Neuronal stem cell (in vitro differentiated cells): ENCODE results near the gene HOXA13.

Experiments
- DNase-seq: peaks from one replicate; pipeline ENCODE4 v3.0.0-alpha.2; 2013; ENCODE audit warnings: low spot score
- H2AFZ ChIP-seq: one replicate; pipeline ENCODE4 v1.6.1; 2013; ENCODE audit warnings: mild to moderate bottlenecking, low read length, inconsistent platforms
- H2AK5ac ChIP-seq: 2 replicates; pipeline ENCODE4 v1.6.1; 2013; ENCODE audit warnings: low read depth, mild to moderate bottlenecking, inconsistent platforms, low read length, moderate library complexity, mixed read lengths
- H2BK120ac ChIP-seq: 2 replicates; pipeline ENCODE4 v1.6.1; 2013; ENCODE audit warnings: low read depth, mild to moderate bottlenecking, inconsistent platforms, low read length, moderate library complexity, mixed read lengths
- H2BK12ac ChIP-seq: one replicate; pipeline ENCODE4 v1.6.1; 2013; ENCODE audit warnings: low read length, inconsistent platforms
- H2BK15ac ChIP-seq: 2 replicates; pipeline ENCODE4 v1.6.1; 2013; ENCODE audit warnings: mild to moderate bottlenecking, low read length, inconsistent platforms, mixed read lengths
- H2BK5ac ChIP-seq: one replicate; pipeline ENCODE4 v1.6.1; 2013; ENCODE audit warnings: inconsistent platforms, mild to moderate bottlenecking, low read length, moderate library complexity
- H3K14ac ChIP-seq: one replicate; pipeline ENCODE4 v1.6.1; 2013; ENCODE audit warnings: low read length, inconsistent platforms
- H3K18ac ChIP-seq: 2 replicates; pipeline ENCODE4 v1.6.1; 2013; ENCODE audit warnings: low read length, inconsistent platforms
- H3K23ac ChIP-seq: 2 replicates; pipeline ENCODE4 v1.6.1; 2013; ENCODE audit warnings: low read depth, mild to moderate bottlenecking, mixed read lengths, low read length, inconsistent platforms; ENCODE audit not compliant: poor library complexity
- H3K27ac ChIP-seq: replicated peaks from 3 replicates; pipeline ENCODE4 v1.5.1; 2013; ENCODE audit warnings: low read length, inconsistent platforms
- H3K27me3 ChIP-seq, 3 experiments: 2 replicates each; pipeline ENCODE4 v1.6.1; 2013; ENCODE audit warnings: low read length in 3 of 3, mild to moderate bottlenecking in 2 of 3, inconsistent platforms in 1 of 3, low read depth in 1 of 3, mixed read lengths in 1 of 3, moderate library complexity in 1 of 3; ENCODE audit not compliant: control insufficient read depth in 3 of 3, insufficient read depth in 3 of 3
- H3K36me3 ChIP-seq, 2 donors: replicated peaks in 1 of 2; 2 replicates each; pipeline ENCODE4 v1.6.1; 2013; ENCODE audit warnings: low read length in 2 of 2; ENCODE audit not compliant: control insufficient read depth in 2 of 2, insufficient read depth in 2 of 2
- H3K4ac ChIP-seq: 2 replicates; pipeline ENCODE4 v1.6.1; 2013; ENCODE audit warnings: inconsistent platforms, mild to moderate bottlenecking, low read length, moderate library complexity
- H3K4me1 ChIP-seq, 2 donors: 1 replicate in 1 of 2; 2 replicates in 1 of 2; pipeline ENCODE4 v1.6.1; 2013; ENCODE audit warnings: low read length in 2 of 2, low read depth in 1 of 2; ENCODE audit not compliant: control insufficient read depth in 2 of 2, insufficient read depth in 1 of 2
- H3K4me2 ChIP-seq: one replicate; pipeline ENCODE4 v1.6.1; 2013; ENCODE audit warnings: mild to moderate bottlenecking, low read length, inconsistent platforms; ENCODE audit not compliant: insufficient read depth, poor library complexity, severe bottlenecking
- H3K4me3 ChIP-seq, 2 donors: 2 replicates each; pipeline ENCODE4 v1.5.1; 2013; ENCODE audit warnings: low read length in 2 of 2, mild to moderate bottlenecking in 2 of 2, inconsistent platforms in 1 of 2, moderate library complexity in 1 of 2
- H3K79me1 ChIP-seq: one replicate; pipeline ENCODE4 v1.6.1; 2013; ENCODE audit warnings: low read depth, mild to moderate bottlenecking, inconsistent platforms, low read length, moderate library complexity
- H3K9ac ChIP-seq: one replicate; pipeline ENCODE4 v1.6.1; 2013; ENCODE audit warnings: mild to moderate bottlenecking, low read depth, low read length, inconsistent platforms; ENCODE audit not compliant: poor library complexity
- H3K9me3 ChIP-seq, 2 donors: replicated peaks in 1 of 2; 2 replicates each; pipeline versions ENCODE3 to v1.6.1; 2013; ENCODE audit warnings: low read length in 2 of 2, mild to moderate bottlenecking in 2 of 2, inconsistent platforms in 1 of 2, low read depth in 1 of 2, mixed read lengths in 1 of 2, moderate library complexity in 1 of 2; ENCODE audit not compliant: control insufficient read depth in 2 of 2, insufficient read depth in 1 of 2
- H4K8ac ChIP-seq: one replicate; pipeline ENCODE4 v1.6.1; 2013; ENCODE audit warnings: low read depth, mild to moderate bottlenecking, inconsistent platforms, low read length, moderate library complexity
- H4K91ac ChIP-seq: one replicate; pipeline ENCODE4 v1.6.1; 2013; ENCODE audit warnings: low read length, low read depth, mild to moderate bottlenecking, inconsistent platforms; ENCODE audit not compliant: poor library complexity
- WGBS, 2 donors: extraction: QIAGEN DNeasy Blood & Tissue Kit; methylation state at CpG; one replicate each; pipeline ENCODE4 v1.1.7; 2013; ENCODE audit warnings: missing lambda C conversion rate in 2 of 2, mixed read lengths in 1 of 2; ENCODE audit not compliant: insufficient read length in 2 of 2, insufficient replicate concordance in 1 of 2; ENCODE audit errors: extremely low coverage in 2 of 2; 5-methylcytosine and 5-hydroxymethylcytosine counted together

The HOXA13 gene

DNA sequence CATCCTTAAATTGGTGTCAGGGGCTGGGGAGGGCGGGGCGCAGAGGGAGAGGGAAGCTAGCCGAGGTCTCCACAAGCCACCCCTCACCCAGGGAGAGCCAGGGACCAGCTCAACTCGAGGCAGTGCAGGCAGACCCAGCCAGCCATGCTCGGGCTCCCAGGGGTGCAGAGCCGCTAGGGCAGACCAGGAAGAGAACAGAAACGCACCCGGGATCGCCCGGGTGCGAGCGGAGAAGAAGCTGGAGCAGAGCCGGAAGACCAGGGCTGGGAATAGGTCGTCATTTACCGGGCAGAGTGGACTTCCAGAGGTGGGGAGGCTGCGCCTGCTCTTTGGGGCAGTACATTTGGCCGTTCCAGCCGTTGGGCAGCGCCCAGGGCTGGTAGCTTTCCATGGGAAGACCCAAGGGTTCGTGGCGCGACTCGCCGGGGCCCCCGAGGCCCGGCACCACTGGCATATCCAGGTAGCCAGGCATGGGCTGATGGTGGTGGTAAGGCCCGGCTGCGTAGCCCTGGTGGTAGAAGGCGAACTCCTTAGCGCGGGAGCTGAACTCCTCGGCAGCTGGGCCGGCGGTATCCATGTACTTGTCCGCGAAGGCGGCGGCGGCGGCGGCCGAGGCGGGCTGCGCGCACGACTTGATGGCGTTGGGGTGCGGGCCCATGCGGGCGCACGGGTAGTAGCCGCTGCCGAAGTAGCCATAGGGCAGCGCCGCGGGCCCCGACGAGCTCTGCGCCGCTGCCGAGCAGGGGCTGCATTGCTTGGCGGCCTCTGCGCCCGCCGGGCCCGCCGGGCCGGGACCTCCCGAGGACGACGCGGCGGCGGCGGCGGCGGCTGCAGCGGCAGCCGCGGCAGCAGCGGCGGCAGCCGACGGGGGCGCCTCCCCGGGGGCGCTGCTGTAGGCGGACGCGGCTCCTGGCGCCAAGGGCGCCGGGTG is 755 bp downstream of the HOXA13 start:
- H3K14ac ChIP-seq = no peak overlapping the region
- H3K9me3 ChIP-seq = no peaks in the 10 kb centered on the region
- peak overlapping the region; percentile 63 for H3K4me2 ChIP-seq
- H2AFZ ChIP-seq = peak overlapping the region; percentile 73
- H3K27ac ChIP-seq = no peak overlapping the region
- peak overlapping the region; percentile 15 for H2BK5ac ChIP-seq
- no peak overlapping the region for H2BK120ac ChIP-seq
- no peak overlapping the region for H4K8ac ChIP-seq
- H2BK15ac ChIP-seq = no peak overlapping the region
- no peak overlapping the region for H3K4ac ChIP-seq
- H2AK5ac ChIP-seq = no peak overlapping the region
- peaks cover 0 to 1% of the 10 kb centered on the region in 2 donors for H3K4me1 ChIP-seq
- H3K79me1 ChIP-seq = no peaks in the 10 kb centered on the region
- no peaks in the 10 kb centered on the region for H3K36me3 ChIP-seq
- no peak overlapping the region for H3K9ac ChIP-seq
- WGBS, 2 donors = no CpG with 5 or more reads among the region's 93 CpGs
- H4K91ac ChIP-seq = no peak overlapping the region
- peak overlapping the region; percentile 19 for H3K18ac ChIP-seq
- DNase-seq = no peak
- peak overlapping the region; percentile 45 for H3K23ac ChIP-seq
- H2BK12ac ChIP-seq = no peak overlapping the region
- no peak overlapping the region for H3K4me3 ChIP-seq
- peaks cover 52 to 94% (median 85%) of the 10 kb centered on the region in 3 experiments for H3K27me3 ChIP-seq

DNA sequence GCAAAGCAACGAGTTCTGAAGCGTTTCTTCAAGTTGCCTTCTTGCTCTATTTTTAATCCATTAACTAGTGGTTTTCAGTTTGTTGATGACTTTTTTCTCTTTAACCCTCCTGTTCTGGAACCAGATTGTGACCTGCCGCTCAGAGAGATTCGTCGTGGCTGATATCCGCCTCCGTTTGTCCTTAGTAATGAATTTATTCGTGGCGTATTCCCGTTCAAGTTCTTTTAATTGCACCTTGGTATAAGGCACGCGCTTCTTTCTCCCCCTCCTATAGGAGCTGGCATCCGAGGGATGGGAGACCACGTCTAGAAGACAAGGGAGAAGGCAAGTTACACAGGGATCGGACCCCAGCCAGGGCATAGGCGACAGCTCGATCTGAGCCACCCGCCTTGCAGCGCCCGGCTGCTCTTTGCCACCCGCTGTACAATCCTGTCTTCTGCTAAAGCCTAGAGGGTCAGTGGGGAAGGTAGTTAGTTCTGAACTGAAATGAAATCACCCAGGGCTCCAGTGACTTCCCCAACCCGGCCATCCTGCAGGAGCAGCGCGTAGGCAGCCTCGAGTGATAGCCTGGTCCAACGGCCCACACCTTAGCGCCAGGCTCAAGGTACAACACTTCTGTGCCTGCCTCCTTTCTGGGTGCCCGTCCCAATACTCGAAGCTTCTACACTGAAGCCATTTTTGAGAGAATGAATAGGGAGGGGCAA is 1.6 kb downstream of the HOXA13 start:
- H4K91ac ChIP-seq = no peak overlapping the region
- no peak overlapping the region for H2BK120ac ChIP-seq
- no peak overlapping the region for H3K4me3 ChIP-seq
- H3K4ac ChIP-seq = no peak overlapping the region
- H3K14ac ChIP-seq = no peak overlapping the region
- H3K79me1 ChIP-seq = no peaks in the 10 kb centered on the region
- H2BK15ac ChIP-seq = no peak overlapping the region
- peaks cover 0 to 1% of the 10 kb centered on the region in 2 donors for H3K4me1 ChIP-seq
- no peak overlapping the region for H4K8ac ChIP-seq
- no peak overlapping the region for H3K18ac ChIP-seq
- no peak for DNase-seq
- no peak overlapping the region for H3K23ac ChIP-seq
- no peaks in the 10 kb centered on the region for H3K9me3 ChIP-seq
- no peak overlapping the region for H2BK12ac ChIP-seq
- no CpG with 5 or more reads among the region's 29 CpGs for WGBS, 2 donors
- H3K9ac ChIP-seq = no peak overlapping the region
- no peak overlapping the region for H2AFZ ChIP-seq
- no peaks in the 10 kb centered on the region for H3K36me3 ChIP-seq
- no peak overlapping the region for H3K4me2 ChIP-seq
- H2BK5ac ChIP-seq = peak overlapping the region; percentile 15
- H3K27me3 ChIP-seq = peaks cover 49 to 94% (median 84%) of the 10 kb centered on the region in 3 experiments
- H2AK5ac ChIP-seq = no peak overlapping the region
- no peak overlapping the region for H3K27ac ChIP-seq

DNA sequence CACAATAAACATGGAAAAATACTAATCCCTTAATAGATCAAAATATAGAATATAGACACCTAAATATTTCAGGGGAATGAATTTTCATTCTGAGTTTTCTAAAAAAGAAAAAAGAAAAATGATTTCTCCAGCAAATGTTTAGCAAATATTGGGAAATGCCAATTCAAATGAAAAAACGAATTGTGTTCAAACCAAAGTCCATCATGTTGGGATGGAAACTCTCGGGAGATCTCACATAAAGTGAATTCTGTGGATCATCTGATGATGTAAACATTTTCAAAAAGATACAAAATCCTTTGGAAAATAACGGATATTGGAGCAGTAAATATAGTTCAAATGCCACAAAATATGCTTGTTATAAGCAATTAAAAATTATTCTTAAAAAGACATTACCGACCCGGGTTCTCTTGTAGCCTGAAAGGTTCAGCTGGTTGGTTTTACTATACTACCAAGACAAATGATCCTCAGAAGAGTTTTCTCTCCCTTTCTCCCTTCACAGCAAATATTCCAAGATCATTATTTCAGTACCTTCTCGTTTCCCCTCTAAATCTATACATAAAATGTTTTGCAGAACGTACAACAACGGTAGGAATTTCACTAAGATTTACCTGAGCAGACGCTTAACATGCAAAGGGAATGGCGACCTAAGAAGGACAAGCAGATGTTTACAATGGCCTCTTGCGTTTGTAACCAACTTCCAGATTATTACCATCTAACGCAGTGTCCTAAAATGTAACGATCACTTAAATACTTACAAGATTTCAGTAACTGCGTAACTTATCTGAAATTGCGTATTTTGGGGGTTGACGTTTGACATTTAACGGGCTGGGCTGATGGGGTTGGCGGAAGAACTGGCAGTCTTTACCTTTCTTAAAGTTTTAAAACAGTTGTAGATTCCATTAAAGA is 2.5 kb downstream of the HOXA13 start:
- no peaks in the 10 kb centered on the region for H3K79me1 ChIP-seq
- H3K36me3 ChIP-seq = no peaks in the 10 kb centered on the region
- H3K4me3 ChIP-seq = no peak overlapping the region
- no peak overlapping the region for H2BK12ac ChIP-seq
- no peak overlapping the region for H2BK15ac ChIP-seq
- WGBS, 2 donors = no CpG with 5 or more reads among the region's 18 CpGs
- no peak overlapping the region for H4K8ac ChIP-seq
- no peak overlapping the region for H2AFZ ChIP-seq
- H3K4me1 ChIP-seq = peaks cover 0 to 1% of the 10 kb centered on the region in 2 donors
- no peak overlapping the region for H3K4me2 ChIP-seq
- H3K9me3 ChIP-seq = no peaks in the 10 kb centered on the region
- H3K27me3 ChIP-seq = peaks cover 55 to 94% (median 84%) of the 10 kb centered on the region in 3 experiments
- no peak overlapping the region for H4K91ac ChIP-seq
- H3K23ac ChIP-seq = no peak overlapping the region
- H3K4ac ChIP-seq = no peak overlapping the region
- no peak overlapping the region for H3K9ac ChIP-seq
- H3K18ac ChIP-seq = no peak overlapping the region
- H2BK120ac ChIP-seq = no peak overlapping the region
- H2AK5ac ChIP-seq = no peak overlapping the region
- H2BK5ac ChIP-seq = no peak overlapping the region
- DNase-seq = no peak
- H3K27ac ChIP-seq = no peak overlapping the region
- no peak overlapping the region for H3K14ac ChIP-seq
